GM13977 (cell line): Measurements from ENCODE around the gene POLDIP3.
A peak's percentile ranks its signal among the peaks of the same experiment; 100 is the strongest.
"Not testable (repeated sequence)": the region's sequence is repeated elsewhere in the genome, so short reads cannot be mapped to it uniquely, and the experiment has no call there.

Experiments used
- DNase-seq: peaks from one replicate; pipeline ENCODE4 v3.0.0; 2012; ENCODE audit warnings: low spot score
- in situ Hi-C: fragments of 300-500 bp; cut with MboI; formaldehyde crosslinking; loops from one replicate; pipeline ENCODE4 v1.12.0; 2022; ENCODE audit warnings: low sequenced_read_pairs, low pct_unique_long_range_greater_than_20kb, mixed read lengths, inconsistent platforms; ENCODE audit not compliant: unreplicated experiment
- TF ChIP-seq, protein P1 (sequence below): IDR thresholded peaks from 2 replicates; pipeline ENCODE4 v1.5.1; 2012; ENCODE audit warnings: mild to moderate bottlenecking, control low read depth; ENCODE audit not compliant: insufficient read depth; ENCODE audit errors: extremely low read depth, missing control alignments

POLDIP3 gene

GRCh38 chr22:42621505-42622002 lies 6.9 kb upstream of the POLDIP3 start:
- DNase-seq: peak; percentile 91
- in situ Hi-C loops: no loop called here
- TF ChIP-seq, protein P1, sequence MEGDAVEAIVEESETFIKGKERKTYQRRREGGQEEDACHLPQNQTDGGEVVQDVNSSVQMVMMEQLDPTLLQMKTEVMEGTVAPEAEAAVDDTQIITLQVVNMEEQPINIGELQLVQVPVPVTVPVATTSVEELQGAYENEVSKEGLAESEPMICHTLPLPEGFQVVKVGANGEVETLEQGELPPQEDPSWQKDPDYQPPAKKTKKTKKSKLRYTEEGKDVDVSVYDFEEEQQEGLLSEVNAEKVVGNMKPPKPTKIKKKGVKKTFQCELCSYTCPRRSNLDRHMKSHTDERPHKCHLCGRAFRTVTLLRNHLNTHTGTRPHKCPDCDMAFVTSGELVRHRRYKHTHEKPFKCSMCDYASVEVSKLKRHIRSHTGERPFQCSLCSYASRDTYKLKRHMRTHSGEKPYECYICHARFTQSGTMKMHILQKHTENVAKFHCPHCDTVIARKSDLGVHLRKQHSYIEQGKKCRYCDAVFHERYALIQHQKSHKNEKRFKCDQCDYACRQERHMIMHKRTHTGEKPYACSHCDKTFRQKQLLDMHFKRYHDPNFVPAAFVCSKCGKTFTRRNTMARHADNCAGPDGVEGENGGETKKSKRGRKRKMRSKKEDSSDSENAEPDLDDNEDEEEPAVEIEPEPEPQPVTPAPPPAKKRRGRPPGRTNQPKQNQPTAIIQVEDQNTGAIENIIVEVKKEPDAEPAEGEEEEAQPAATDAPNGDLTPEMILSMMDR: peak; percentile 95

DNA sequence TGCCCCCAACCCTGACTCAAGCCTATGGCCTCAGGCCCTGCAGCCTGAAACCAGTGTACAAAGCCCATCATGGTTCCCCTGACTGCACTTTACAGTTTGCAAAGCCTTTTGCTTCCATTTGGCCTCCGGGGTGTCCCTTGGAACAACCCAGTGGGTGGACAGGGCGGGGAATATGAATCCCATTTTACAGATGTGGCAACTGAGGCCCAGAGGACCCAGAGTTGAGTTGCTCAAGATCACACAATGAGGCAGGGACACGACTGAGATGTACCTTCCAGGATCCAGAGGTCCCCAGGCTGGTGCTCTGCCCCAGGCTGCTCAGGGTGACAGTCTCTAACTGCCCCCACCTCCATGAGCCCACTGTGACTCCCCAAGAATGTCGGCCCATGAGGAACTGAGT lies 5.4 kb upstream of the POLDIP3 start:
- no peak for DNase-seq
- TF ChIP-seq, protein P1: no peak
- in situ Hi-C loops: no loop called here

DNA sequence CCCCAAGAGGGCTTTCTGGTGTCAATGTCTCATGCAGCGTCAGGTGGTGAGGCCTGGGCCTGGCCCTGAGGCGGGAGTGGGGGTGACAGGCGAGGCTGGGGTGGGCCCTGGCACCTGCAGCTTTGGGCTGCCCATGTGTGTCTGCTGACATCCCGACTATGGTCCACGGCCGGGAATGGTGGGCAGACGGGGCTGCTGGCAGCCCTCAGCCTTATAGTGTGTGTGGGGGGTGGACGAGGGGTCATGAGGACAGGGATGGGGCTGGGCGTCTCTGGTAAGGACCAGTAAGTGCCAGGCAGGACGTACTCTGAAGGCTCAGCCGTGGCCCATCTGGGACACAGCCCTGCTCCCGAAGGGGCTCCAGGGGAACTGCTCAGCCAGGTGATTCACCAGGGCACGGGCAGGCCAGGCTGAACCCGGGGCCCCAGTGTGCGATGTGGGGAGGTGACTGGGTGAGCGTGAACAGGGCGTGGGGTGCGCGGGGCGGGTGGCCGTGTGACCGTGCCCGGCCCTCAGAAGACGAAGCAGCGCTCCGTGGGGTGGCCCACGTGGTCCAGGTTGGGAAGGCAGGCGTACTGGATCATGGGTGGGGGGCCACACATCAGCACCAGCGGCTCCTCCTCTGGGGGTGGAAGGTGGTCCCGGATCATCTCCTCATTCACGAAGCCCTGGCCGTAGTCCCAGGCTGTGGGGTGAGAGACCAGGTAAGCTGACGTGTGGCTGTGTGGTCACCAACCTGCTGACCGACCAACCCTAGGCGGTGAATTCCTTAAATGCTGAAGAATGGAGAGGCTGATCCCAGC lies 4.8 kb upstream of the POLDIP3 start:
- in situ Hi-C loops: no loop called here
- no peak for DNase-seq
- TF ChIP-seq, protein P1: no peak

- in situ Hi-C loops: no loop called here
- DNase-seq: no peak
- TF ChIP-seq, protein P1: no peak
These were observed 2.7 kb upstream of the POLDIP3 start for GRCh38 chr22:42617155-42617983.

DNA sequence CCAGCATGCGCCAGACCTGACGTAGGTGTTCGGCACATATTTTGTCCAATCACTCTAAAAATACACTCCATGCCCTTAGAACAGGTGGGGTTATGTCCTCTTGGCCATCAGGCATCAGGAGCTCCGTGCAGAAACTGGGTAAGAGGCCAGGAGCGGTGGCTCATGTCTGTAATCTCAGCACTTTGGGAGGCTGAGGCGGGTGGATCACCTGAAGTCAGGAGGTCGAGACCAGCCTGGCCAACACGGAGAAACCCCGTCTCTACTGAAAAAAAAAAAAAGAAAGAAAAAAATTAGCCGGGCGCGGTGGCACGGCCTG lies 1.1 kb upstream of the POLDIP3 start:
- in situ Hi-C loops, DNase-seq: not testable (repeated sequence)

- TF ChIP-seq, protein P1: no peak
- in situ Hi-C loops: no loop called here
- DNase-seq: peak; percentile 91
These were observed 593 bp upstream of the POLDIP3 start for GRCh38 chr22:42615092-42615859.
